GM18505 (cell line): ENCODE measurements around the gene CX3CR1.
"Not testable (repeated sequence)": the region's sequence is repeated elsewhere in the genome, so short reads cannot be mapped to it uniquely, and the experiment has no call there.

Source experiments
- ATAC-seq: cut with Tn5 transposase; IDR thresholded peaks from one replicate; pipeline ENCODE4 v1.9.1; 2021; ENCODE audit not compliant: unreplicated experiment
- POLR2A ChIP-seq: IDR thresholded peaks from 4 replicates; pipeline ENCODE4 v1.6.1; 2011; ENCODE audit warnings: borderline replicate concordance; ENCODE audit not compliant: insufficient read depth, insufficient read length; ENCODE audit errors: extremely low read depth

The CX3CR1 gene

GRCh38 chr3:39279745-39280517, at the start of gene CX3CR1:
CX3CR1 (minus strand) TSS chr3:39280036; CDS start chr3:39266509, 13,527 bp downstream.
- no peak for TF ChIP-seq POLR2A
- ATAC-seq: no peak

- TF ChIP-seq POLR2A: no peak
- no peak for ATAC-seq
Measured at GRCh38 chr3:39329493-39329892, 49.7 kb upstream of the CX3CR1 start, which contains the start of gene CCR8. CCR8 (plus strand) TSS chr3:39329709; CDS start chr3:39332332, 2,623 bp downstream.

GRCh38 chr3:39327746-39328349, 48.0 kb upstream of the CX3CR1 start:
- peak; percentile 73 for ATAC-seq
- TF ChIP-seq POLR2A: no peak

GRCh38 chr3:39327053-39327745, 47.4 kb upstream of the CX3CR1 start:
- no peak for TF ChIP-seq POLR2A
- no peak for ATAC-seq

GRCh38 chr3:39325236-39325635, 45.4 kb upstream of the CX3CR1 start:
- no peak for ATAC-seq
- no peak for TF ChIP-seq POLR2A

GRCh38 chr3:39323494-39323893, 43.7 kb upstream of the CX3CR1 start:
- no peak for ATAC-seq
- TF ChIP-seq POLR2A: no peak

GRCh38 chr3:39322936-39323335, 43.1 kb upstream of the CX3CR1 start:
- no peak for TF ChIP-seq POLR2A
- no peak for ATAC-seq

- ATAC-seq: not testable (repeated sequence)
Measured at GRCh38 chr3:39322209-39322715, 42.4 kb upstream of the CX3CR1 start.

- ATAC-seq: not testable (repeated sequence)
Measured at GRCh38 chr3:39321574-39321983, 41.7 kb upstream of the CX3CR1 start.

GRCh38 chr3:39319249-39319648, 39.4 kb upstream of the CX3CR1 start:
- ATAC-seq: no peak
- TF ChIP-seq POLR2A: no peak

GRCh38 chr3:39318301-39318700, 38.5 kb upstream of the CX3CR1 start:
- TF ChIP-seq POLR2A: no peak
- ATAC-seq: no peak

- ATAC-seq: no peak
- no peak for TF ChIP-seq POLR2A
Measured at GRCh38 chr3:39317571-39318169, 37.8 kb upstream of the CX3CR1 start.

- no peak for ATAC-seq
- TF ChIP-seq POLR2A: no peak
Measured at GRCh38 chr3:39315420-39315819, 35.6 kb upstream of the CX3CR1 start.

- TF ChIP-seq POLR2A: no peak
- no peak for ATAC-seq
Measured at GRCh38 chr3:39313289-39313688, 33.5 kb upstream of the CX3CR1 start.

GRCh38 chr3:39302178-39302577, 22.3 kb upstream of the CX3CR1 start:
- no peak for ATAC-seq
- no peak for TF ChIP-seq POLR2A
